WTC11 (cell line): ENCODE results near the gene ITSN1. TPM values are rescaled to one million over a fixed set of nuclear protein-coding genes. Genes with fewer than 3 reads are reported as not detected.

ENCODE experiments used
- ATAC-seq: fragments of 200-7000 bp; cut with Tn5 transposase; 2 replicates; pipeline ENCODE4 v1.10.0; 2021; ENCODE audit warnings: mild to moderate bottlenecking, moderate library complexity
- CTCF ChIA-PET: fragments of 300-600 bp; sonication (Branson Sonifier 250); formaldehyde crosslinking; loops from one replicate; lab custom pipeline; 2021; ENCODE audit warnings: antibody characterized with exemption; lab: Charles Lee
- POLR2A ChIA-PET: fragments of 350-600 bp; sonication (Branson Sonifier 250); formaldehyde crosslinking; loops from one replicate; lab custom pipeline; 2021; ENCODE audit warnings: antibody characterized with exemption; lab: Charles Lee
- DNase-seq: peaks from one replicate; pipeline ENCODE4 v3.0.0; 2021; ENCODE audit warnings: low spot score
- H3K27ac Mint-ChIP-seq: 2 replicates; pipeline ENCODE4 v1.8.0; 2021; ENCODE audit warnings: mixed read lengths
- H3K27me3 Mint-ChIP-seq: 2 replicates; pipeline ENCODE4 v1.8.0; 2021; ENCODE audit warnings: low read depth, mild to moderate bottlenecking, moderate library complexity, mixed read lengths
- H3K36me3 Mint-ChIP-seq: 2 replicates; pipeline ENCODE4 v1.8.0; 2021; ENCODE audit warnings: mixed read lengths
- H3K4me1 Mint-ChIP-seq: 2 replicates; pipeline ENCODE4 v1.8.0; 2022; ENCODE audit warnings: mixed read lengths
- H3K4me3 Mint-ChIP-seq: 2 replicates; pipeline ENCODE4 v1.8.0; 2021; ENCODE audit warnings: mild to moderate bottlenecking, moderate library complexity, mixed read lengths
- H3K9me3 Mint-ChIP-seq: 2 replicates; pipeline ENCODE4 v1.8.0; 2021; ENCODE audit warnings: mixed read lengths
- ELF4 ChIP-seq: sonication (generic); formaldehyde crosslinking; IDR thresholded peaks from 2 replicates; pipeline ENCODE4 v1.8.1; 2022; ENCODE audit warnings: low read depth, mild to moderate bottlenecking, moderate library complexity, missing genetic modification reagents
- ESRRA ChIP-seq: sonication (generic); formaldehyde crosslinking; IDR thresholded peaks from 2 replicates; pipeline ENCODE4 v1.8.1; 2022; ENCODE audit warnings: mild to moderate bottlenecking, missing genetic modification reagents, borderline replicate concordance
- FOXJ3 ChIP-seq: sonication (generic); formaldehyde crosslinking; IDR thresholded peaks from 2 replicates; pipeline ENCODE4 v1.9.0; 2021; ENCODE audit warnings: missing genetic modification reagents, mild to moderate bottlenecking, borderline replicate concordance
- FOXK1 ChIP-seq: sonication (generic); formaldehyde crosslinking; IDR thresholded peaks from 2 replicates; pipeline ENCODE4 v1.8.0; 2022; ENCODE audit warnings: mild to moderate bottlenecking, moderate library complexity, missing genetic modification reagents
- FOXP1 ChIP-seq: sonication (generic); formaldehyde crosslinking; IDR thresholded peaks from 2 replicates; pipeline ENCODE4 v1.8.0; 2022; ENCODE audit warnings: missing genetic modification reagents, mild to moderate bottlenecking, moderate library complexity, borderline replicate concordance
- IRF2 ChIP-seq: sonication (generic); formaldehyde crosslinking; IDR thresholded peaks from 2 replicates; pipeline ENCODE4 v1.8.0; 2022; ENCODE audit warnings: low read depth, missing genetic modification reagents, borderline replicate concordance
- MXD4 ChIP-seq: fragments of 250-450 bp; sonication (Bioruptor Pico); IDR thresholded peaks from 2 replicates; pipeline ENCODE4 v1.8.0; 2021; ENCODE audit warnings: mild to moderate bottlenecking, moderate library complexity, borderline replicate concordance
- NR3C1 ChIP-seq: sonication (generic); formaldehyde crosslinking; conservative IDR thresholded peaks from 2 replicates; pipeline ENCODE4 v1.8.1; 2023; ENCODE audit warnings: low read depth, mild to moderate bottlenecking, missing genetic modification reagents
- OVOL2 ChIP-seq: fragments of 250-450 bp; sonication (Bioruptor Pico); IDR thresholded peaks from 2 replicates; pipeline ENCODE4 v1.9.0; 2021; ENCODE audit warnings: mild to moderate bottlenecking, borderline replicate concordance
- total RNA-seq: library from RNA; stranded (reverse); gene quantifications from 3 replicates; pipeline ENCODE4 v1.2.3, GENCODE V29; 2021
- TF ChIP-seq, protein P1 (sequence below): fragments of 250-450 bp; sonication (Bioruptor Pico); conservative IDR thresholded peaks from 2 replicates; pipeline ENCODE4 v1.9.0; 2021; ENCODE audit warnings: mild to moderate bottlenecking
- TF ChIP-seq, protein P2 (sequence below): sonication (generic); formaldehyde crosslinking; IDR thresholded peaks from 2 replicates; pipeline ENCODE4 v1.8.0; 2022; ENCODE audit warnings: mild to moderate bottlenecking, missing genetic modification reagents
- TF ChIP-seq, protein P3 (sequence below): sonication (generic); formaldehyde crosslinking; IDR thresholded peaks from 2 replicates; pipeline ENCODE4 v1.8.1; 2022; ENCODE audit warnings: mild to moderate bottlenecking, moderate library complexity, missing genetic modification reagents
- TF ChIP-seq, protein P4 (sequence below): fragments of 250-450 bp; sonication (Bioruptor Pico); IDR thresholded peaks from 2 replicates; pipeline ENCODE4 v1.8.0; 2021; ENCODE audit warnings: mild to moderate bottlenecking
- TF ChIP-seq, protein P5 (sequence below): sonication (generic); formaldehyde crosslinking; IDR thresholded peaks from 2 replicates; pipeline ENCODE4 v1.8.1; 2022; ENCODE audit warnings: missing genetic modification reagents, borderline replicate concordance
- TF ChIP-seq, protein P6 (sequence below): sonication (generic); formaldehyde crosslinking; IDR thresholded peaks from 2 replicates; pipeline ENCODE4 v1.8.0; 2023; ENCODE audit warnings: mild to moderate bottlenecking, missing genetic modification reagents
- TF ChIP-seq, protein P7 (sequence below): sonication (generic); formaldehyde crosslinking; IDR thresholded peaks from 2 replicates; pipeline ENCODE4 v1.8.1; 2023; ENCODE audit warnings: mild to moderate bottlenecking, missing genetic modification reagents, moderate library complexity

Gene ITSN1
- total RNA-seq, 1 experiment from 2014 or later = 69.6 TPM

DNA sequence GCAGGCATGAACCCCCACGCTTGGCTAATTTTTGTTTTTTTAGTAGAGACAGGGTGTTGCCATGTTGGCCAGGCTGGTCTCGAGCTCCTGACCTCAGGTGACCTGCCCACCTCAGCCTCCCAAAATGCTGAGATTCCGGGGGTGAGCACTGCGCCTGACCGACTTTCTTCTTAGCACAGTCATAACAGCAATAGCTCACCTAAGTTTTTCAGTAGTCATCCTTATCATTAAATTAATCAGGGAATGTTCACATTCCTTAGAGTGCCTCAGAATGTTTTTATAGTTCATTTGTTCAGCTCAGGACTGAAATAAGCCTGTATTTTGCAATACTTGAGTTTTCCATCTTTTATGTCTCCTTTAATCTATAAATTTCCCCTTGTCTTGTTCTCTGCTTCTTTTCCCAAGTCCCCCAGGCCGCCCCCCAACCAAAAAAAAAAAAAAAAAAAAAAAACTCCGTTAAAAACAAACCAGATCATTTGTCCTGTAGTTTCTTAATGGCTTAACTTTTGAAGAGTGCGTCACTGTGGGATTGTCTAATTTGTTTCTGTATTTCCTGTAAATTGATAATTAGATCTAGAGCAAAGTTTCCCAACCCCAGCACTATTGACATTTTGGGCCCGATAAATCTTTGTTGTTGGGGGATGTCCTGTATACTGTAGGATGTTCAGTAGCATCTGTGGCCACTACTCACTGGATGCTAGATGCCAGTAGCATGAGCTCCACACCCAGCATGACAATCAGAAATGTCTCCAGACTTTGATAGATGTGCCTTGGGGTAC, 120.7 kb downstream of the ITSN1 start (continued):
- TF ChIP-seq MXD4 (CRISPR knock-in tag) (no peak), ESRRA (CRISPR knock-in tag) (no peak), FOXP1 (CRISPR knock-in tag) (no peak), NR3C1 (CRISPR knock-in tag) (no peak)
- TF ChIP-seq, protein P1, sequence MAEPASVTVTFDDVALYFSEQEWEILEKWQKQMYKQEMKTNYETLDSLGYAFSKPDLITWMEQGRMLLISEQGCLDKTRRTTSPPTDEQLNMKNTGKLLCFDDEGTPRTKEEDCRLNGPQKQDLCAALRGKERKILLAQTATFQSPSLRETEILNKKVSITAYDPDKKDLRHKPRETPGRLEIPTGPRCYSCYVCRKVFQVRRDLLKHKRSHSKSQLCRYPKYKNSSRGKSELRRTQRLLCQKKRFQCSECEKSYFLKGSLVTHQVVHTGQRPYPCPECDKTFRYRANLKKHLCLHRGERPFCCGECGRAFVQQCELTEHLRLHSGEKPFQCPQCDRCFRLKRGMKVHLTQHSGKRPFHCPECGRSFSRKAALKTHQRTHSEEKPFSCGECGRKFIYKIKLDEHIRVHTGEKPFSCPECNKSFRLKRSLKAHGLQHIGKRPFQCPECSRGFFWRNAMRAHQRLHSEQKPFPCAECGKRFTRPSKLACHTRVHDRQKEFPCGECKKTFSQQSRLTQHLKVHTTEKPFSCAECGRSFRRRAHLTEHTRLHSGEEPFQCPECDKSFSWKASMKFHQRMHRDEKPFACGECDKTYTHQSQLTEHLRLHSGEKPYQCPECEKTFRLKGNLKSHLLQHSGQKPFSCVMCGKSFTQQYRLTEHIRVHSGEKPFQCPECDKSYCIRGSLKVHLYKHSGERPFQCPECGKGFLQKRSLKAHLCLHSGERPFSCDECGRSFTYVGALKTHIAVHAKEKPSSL (CRISPR knock-in tag) = no peak

DNA sequence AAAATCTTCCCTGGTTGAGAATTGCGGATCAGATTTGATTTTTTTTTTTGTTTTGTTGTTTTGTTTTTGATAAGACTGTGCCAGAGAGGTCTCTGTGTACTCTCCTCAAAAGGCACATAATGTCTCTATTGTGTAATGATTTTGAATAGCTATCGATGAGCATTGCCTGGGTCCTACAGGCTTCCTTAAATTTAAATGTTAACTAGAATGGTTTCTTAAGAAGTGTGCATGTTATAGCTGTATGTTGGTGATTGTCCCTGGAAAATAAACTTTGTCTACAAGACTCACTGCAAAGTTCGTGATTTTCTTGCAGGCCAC, 121.2 kb downstream of the ITSN1 start:
- ATAC-seq = no peak
- TF ChIP-seq, protein P2, sequence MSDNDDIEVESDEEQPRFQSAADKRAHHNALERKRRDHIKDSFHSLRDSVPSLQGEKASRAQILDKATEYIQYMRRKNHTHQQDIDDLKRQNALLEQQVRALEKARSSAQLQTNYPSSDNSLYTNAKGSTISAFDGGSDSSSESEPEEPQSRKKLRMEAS = no peak
- TF ChIP-seq, protein P3, sequence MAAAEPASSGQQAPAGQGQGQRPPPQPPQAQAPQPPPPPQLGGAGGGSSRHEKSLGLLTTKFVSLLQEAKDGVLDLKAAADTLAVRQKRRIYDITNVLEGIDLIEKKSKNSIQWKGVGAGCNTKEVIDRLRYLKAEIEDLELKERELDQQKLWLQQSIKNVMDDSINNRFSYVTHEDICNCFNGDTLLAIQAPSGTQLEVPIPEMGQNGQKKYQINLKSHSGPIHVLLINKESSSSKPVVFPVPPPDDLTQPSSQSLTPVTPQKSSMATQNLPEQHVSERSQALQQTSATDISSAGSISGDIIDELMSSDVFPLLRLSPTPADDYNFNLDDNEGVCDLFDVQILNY = no peak
- ChIA-PET CTCF (interaction anchor here (0.5 to 0.8 kb wide), 3 partner anchors 14 to 158 kb away, joined by 3 read pairs; no protein-coding TSS in a partner anchor), POLR2A (no interaction called here)
- H3K36me3 Mint-ChIP-seq = peaks cover 41% of the 10 kb centered on the region
- no peaks in the 10 kb centered on the region for H3K9me3 Mint-ChIP-seq
- H3K4me3 Mint-ChIP-seq = no peak overlapping the region
- DNase-seq = no peak
- peaks cover 21% of the 10 kb centered on the region for H3K4me1 Mint-ChIP-seq
- H3K27me3 Mint-ChIP-seq = no peaks in the 10 kb centered on the region
- peak overlapping the region; percentile 35; the same call in 1 of the 2 replicates for H3K27ac Mint-ChIP-seq

DNA sequence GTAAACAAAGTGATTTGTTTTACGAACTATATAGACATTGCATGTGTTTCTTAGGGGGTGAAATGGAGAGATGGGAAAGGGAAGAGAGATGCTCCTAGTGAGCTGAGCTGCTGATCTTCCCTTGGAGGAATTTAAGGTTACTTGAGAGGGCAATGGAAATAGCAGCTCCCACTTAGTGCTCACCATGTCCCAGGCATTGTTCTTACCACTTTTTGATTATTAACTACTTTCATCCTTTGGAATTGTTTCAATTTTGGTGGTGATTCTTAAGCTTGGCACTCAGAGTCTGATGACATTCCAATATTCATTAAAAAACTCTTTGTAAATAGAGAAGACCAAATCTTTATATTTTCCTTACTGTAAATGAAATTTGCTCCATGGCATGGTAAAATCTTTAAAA, 124.9 kb downstream of the ITSN1 start:
- H3K4me1 Mint-ChIP-seq = no peaks in the 10 kb centered on the region
- no peaks in the 10 kb centered on the region for H3K9me3 Mint-ChIP-seq
- H3K27ac Mint-ChIP-seq = no peak overlapping the region; the same call in 1 of the 2 replicates
- H3K27me3 Mint-ChIP-seq = no peaks in the 10 kb centered on the region
- TF ChIP-seq, protein P4, sequence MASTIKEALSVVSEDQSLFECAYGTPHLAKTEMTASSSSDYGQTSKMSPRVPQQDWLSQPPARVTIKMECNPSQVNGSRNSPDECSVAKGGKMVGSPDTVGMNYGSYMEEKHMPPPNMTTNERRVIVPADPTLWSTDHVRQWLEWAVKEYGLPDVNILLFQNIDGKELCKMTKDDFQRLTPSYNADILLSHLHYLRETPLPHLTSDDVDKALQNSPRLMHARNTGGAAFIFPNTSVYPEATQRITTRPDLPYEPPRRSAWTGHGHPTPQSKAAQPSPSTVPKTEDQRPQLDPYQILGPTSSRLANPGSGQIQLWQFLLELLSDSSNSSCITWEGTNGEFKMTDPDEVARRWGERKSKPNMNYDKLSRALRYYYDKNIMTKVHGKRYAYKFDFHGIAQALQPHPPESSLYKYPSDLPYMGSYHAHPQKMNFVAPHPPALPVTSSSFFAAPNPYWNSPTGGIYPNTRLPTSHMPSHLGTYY (CRISPR knock-in tag) = no peak
- TF ChIP-seq OVOL2 (no peak), FOXJ3 (CRISPR knock-in tag) (no peak), IRF2 (no peak), FOXK1 (CRISPR knock-in tag) (no peak), ELF4 (CRISPR knock-in tag) (no peak)
- TF ChIP-seq, protein P5, sequence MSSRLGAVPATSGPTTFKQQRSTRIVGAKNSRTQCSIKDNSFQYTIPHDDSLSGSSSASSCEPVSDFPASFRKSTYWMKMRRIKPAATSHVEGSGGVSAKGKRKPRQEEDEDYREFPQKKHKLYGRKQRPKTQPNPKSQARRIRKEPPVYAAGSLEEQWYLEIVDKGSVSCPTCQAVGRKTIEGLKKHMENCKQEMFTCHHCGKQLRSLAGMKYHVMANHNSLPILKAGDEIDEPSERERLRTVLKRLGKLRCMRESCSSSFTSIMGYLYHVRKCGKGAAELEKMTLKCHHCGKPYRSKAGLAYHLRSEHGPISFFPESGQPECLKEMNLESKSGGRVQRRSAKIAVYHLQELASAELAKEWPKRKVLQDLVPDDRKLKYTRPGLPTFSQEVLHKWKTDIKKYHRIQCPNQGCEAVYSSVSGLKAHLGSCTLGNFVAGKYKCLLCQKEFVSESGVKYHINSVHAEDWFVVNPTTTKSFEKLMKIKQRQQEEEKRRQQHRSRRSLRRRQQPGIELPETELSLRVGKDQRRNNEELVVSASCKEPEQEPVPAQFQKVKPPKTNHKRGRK (CRISPR knock-in tag) = no peak
- TF ChIP-seq, protein P6, sequence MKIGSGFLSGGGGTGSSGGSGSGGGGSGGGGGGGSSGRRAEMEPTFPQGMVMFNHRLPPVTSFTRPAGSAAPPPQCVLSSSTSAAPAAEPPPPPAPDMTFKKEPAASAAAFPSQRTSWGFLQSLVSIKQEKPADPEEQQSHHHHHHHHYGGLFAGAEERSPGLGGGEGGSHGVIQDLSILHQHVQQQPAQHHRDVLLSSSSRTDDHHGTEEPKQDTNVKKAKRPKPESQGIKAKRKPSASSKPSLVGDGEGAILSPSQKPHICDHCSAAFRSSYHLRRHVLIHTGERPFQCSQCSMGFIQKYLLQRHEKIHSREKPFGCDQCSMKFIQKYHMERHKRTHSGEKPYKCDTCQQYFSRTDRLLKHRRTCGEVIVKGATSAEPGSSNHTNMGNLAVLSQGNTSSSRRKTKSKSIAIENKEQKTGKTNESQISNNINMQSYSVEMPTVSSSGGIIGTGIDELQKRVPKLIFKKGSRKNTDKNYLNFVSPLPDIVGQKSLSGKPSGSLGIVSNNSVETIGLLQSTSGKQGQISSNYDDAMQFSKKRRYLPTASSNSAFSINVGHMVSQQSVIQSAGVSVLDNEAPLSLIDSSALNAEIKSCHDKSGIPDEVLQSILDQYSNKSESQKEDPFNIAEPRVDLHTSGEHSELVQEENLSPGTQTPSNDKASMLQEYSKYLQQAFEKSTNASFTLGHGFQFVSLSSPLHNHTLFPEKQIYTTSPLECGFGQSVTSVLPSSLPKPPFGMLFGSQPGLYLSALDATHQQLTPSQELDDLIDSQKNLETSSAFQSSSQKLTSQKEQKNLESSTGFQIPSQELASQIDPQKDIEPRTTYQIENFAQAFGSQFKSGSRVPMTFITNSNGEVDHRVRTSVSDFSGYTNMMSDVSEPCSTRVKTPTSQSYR = no peak
- TF ChIP-seq, protein P7, sequence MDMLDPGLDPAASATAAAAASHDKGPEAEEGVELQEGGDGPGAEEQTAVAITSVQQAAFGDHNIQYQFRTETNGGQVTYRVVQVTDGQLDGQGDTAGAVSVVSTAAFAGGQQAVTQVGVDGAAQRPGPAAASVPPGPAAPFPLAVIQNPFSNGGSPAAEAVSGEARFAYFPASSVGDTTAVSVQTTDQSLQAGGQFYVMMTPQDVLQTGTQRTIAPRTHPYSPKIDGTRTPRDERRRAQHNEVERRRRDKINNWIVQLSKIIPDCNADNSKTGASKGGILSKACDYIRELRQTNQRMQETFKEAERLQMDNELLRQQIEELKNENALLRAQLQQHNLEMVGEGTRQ (CRISPR knock-in tag) = no peak
- ChIA-PET POLR2A (no interaction called here), CTCF (no interaction called here)
- no peak for DNase-seq
- H3K4me3 Mint-ChIP-seq = no peak overlapping the region
- peaks cover 60% of the 10 kb centered on the region for H3K36me3 Mint-ChIP-seq
- no peak for ATAC-seq
